NCI-H2227 (cell line): Measurements from ENCODE around the gene CCDC91.
"Not testable (repeated sequence)": the region's sequence is repeated elsewhere in the genome, so short reads cannot be mapped to it uniquely, and the experiment has no call there.

ENCODE experiments used
- DNase-seq: peaks from one replicate; lab custom pipeline; 2025; ENCODE audit not compliant: unreplicated experiment; lab: John Stamatoyannopoulos, UW

The CCDC91 gene

DNA sequence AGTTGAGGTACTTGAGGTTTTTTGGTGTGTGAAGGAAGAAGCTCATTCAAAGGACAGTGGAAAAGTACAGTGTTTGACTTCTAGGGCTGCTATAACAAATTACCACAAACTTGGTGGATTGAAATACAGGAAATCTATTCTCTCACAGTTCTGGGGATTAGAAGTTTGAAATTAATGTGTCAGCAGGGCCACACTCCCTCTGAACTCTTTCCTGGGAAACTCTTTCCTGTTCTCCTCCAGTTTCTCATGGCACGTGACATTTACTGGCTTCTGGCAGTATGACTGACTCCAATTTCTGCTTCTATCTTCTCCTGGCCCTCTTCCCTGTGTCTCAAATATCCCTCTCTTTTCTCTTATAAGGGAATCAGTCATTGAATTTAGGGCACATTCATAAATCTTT is 160.2 kb downstream of the CCDC91 start:
- DNase-seq, result no peak

DNA sequence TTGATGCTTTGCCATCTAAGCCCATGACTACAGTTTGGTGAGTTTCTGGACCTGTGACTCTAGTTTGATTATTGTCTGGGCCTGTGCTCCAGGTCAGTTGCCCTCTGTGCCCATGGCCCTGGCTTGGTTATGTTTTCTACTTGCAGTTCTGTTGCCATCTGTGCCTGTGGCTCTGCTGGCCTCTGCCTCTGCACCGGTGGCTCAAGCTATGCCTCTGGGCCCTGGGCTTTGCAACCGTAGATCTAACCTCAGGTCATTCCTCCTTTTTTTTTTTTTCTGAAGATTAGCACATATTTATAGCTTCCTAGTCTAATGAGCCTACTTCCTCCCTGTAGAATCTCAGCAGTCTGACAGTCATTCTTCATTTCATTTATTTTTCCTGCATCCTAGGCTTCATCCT is 161.2 kb downstream of the CCDC91 start:
- DNase-seq, result no peak

DNA sequence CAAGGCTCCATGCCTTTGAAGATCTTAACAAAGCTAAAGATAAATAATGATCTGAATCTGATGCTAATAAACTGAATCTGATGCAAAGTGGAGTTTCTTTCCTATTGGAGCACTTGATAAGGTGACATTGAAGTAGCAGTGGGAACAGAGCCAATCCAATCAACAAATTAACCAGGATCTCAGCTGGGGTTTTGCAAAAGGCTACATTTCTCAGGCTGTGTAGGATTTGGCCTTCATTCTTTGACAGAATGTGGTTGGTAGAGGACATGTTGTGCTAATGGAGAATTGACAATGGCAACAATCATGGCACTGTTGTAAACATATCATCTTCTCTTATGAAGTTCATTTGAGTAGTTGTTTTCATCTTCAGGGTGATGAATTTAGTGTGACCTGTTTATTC is 164.9 kb downstream of the CCDC91 start:
- DNase-seq, result no peak

DNA sequence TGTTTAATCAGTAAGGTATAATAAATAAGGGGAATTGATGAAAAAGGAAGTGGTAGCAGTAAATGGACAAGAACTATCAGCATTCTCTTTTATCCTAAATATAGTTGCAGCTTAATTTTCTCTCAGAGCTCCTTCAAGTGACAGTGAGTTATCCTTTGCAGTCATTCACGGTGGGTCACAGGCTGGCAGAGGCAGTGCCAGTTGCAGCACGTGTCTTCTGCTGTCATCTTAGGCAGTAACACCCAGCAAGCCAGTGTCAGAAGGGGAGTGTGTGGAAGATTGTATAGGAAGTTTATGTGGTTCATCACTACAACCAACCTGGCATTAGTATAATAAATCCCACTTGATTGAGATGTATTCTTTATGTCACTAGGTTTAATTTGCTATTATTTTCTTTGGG is 170.0 kb downstream of the CCDC91 start:
- DNase-seq, result no peak

DNA sequence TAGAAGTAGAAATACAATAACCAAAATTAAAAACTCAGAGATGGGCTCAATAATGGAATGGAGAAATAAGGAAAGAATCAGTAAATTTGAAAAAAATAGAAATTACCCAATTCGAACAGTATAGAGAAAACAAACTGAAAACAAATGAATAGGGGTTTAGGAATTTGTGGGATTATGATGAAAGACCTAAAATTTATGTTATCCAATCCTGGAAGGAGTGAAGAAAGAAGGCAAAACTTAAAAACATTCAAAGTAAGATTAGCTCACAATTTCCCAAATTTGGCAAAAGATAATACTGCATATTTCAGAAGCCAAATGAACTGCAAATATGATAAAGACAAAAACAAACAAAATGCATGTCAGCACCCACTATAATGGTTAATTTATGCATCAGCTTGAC is 177.1 kb downstream of the CCDC91 start:
- no peak for DNase-seq

DNA sequence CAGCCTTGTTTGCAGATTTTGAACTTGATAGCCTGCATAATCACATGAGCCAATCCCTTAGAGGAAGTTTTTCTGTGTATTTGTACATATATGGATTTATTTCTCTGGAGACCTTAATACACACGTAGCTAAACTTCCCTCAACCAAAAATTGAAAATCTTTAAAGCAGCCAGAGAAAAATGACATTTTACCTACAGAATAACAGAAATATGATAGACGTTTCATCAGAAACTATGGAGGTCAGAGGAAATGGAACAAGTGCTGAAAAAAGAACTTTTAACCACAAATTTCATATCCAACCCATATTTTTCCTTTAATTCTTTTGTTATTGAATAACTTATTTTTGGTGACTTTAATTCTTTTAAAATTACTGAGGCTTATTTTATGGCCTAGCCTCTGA is 177.7 kb downstream of the CCDC91 start:
- DNase-seq, result no peak

DNA sequence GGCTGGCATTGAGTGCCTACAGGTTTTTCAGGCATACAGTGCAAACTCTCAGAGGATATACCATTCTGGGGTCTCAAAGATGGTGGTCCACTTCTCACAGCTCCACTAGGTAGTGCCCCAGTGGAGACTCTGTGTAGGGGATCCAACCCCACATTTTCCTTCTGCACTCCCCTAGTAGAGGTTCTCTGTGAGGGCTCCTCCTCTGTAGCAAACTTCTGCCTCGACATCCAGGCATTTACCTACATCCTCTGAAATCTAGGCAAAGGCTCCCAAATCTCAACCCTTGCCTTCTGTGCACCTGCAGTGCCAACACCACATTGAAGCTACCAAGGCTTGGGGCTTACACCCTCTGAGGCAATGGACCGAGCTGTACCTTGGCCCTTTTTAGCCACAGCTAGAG is 179.2 kb downstream of the CCDC91 start:
- no peak for DNase-seq

DNA sequence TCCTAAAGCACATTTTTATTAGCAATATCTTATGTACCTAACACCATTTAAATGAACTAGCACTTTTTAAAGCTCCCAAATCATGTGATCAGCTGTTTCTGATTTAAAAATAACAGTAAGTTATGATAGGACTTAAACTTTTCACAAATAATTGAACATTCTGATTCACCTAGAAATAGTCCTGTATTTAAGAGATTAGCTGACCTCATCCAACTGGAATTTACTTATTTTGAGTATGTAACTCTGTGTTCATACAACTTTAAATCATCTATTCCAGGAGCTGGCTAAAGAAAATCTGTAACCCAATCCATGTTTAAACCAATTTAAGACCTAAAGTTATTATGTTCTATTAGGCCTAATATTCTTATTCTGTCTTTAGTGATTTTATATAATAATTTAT is 184.3 kb downstream of the CCDC91 start:
- no peak for DNase-seq

DNA sequence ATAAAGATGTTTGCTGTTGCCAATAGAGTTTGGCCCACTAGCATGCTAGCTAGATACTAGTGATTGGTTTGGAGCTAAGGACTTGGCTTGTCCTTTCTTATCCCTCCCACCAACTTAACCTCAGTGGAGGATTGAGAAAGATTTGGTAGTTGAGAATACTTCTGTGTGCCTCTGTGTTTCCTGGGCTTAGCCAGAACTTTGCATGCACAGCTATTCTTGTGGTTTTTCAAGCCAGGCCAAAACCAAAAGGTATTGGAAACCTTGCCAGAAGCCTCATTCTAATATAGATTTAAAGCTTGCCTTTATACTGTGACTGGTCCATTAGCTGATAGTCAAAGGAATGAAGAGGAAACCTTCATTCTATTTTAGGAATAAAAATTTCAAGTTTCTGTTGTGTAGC is 188.5 kb downstream of the CCDC91 start:
- no peak for DNase-seq

DNA sequence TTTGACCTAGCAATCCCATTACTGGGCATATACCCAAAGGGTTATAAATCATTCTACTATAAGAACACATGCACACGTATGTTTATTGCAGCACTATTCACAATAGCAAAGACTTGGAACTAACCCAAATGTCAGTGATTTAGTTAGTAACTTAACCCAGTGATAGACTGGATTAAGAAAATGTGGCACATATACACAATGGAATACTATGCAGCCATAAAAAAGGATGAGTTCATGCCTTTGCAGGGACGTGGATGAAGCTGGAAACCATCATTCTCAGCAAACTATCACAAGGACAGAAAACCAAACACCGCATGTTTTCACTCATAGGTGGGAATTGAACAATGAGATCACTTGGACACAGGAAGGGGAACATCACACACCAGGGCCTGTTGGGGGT is 189.5 kb downstream of the CCDC91 start:
- DNase-seq, result not testable (repeated sequence)

DNA sequence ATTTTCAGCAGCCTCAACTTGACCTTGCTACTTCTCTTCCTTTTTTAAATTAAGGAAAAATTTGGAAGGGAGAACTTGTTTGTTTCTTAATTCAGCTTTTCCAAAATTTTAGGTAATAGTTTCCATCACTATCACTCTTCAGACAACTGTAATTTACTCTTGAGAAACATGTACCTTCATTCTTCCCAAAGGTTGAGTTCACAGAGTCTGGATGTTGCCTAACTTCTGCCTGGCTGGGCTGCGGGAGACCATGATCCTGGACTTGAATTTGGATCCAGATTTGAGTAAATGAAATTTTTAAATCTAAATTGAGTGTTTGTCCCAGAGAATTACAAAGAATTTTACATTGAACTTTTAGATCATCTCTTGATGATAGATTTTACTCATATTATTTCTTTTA is 193.1 kb downstream of the CCDC91 start:
- DNase-seq, result no peak

DNA sequence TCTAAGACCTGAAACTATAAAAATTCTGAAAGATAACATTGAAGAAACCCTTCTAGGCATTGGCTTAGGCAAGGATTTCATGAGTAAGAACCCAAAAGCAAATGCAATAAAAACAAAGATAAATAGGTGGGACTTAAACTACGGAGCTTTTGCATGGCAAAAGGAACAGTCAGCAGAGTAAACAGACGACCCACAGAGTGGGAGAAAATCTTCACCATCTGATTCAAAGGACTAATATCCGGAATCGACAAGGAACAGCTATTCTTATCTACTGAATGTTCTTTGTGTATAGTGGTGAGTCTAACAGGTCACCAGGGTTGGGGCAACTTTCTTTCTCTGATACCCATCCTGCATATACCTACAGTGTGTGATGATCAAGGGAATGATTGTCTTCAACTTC is 198.6 kb downstream of the CCDC91 start:
- no peak for DNase-seq

DNA sequence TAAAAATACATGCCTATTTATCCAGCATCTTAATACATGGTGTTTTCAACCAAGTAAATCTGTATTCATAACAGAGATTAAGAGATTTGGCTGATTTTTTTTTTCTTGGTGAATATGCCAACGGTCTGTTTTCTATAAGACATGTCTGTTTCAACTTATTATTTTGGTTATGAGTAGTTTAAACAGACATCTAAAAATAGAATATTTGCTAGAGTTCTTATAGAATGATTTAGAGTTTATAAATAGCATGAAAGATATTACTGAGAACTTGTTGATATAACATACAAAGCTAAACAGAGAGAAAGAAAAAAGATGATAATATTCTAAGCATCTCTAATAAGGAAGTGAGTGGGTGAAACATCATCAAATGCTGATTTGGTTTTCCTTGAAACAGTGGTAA is 199.9 kb downstream of the CCDC91 start:
- no peak for DNase-seq

DNA sequence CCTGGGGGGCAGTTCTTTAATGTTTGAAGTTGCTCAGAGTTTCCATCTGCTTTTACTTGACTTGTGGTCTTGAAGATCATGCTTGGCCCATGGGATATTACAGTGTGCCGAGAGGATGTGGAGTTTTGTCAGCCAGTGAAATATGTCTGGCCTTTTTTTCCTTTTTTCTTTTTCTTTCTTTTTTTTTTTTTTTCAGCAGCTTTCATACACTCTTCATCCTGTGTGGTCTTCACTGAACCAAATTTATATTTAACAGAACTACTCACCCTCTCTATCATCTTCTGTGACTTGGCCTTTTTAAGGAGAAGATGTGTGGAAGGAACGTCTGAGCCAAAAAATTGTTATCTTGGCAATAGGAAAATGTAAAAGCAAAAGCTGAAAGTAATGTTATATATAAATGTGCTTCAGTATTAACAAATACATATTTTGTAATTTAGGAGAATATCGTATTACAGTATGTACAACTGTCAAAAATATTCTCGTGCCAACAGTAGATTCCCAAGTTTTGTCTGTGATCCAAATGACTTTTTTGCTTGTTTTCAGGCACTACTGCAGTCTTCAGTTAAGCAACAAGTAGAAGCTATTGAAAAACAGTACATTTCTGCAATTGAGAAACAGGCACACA is 200.6 kb downstream of the CCDC91 start:
- DNase-seq, result no peak

DNA sequence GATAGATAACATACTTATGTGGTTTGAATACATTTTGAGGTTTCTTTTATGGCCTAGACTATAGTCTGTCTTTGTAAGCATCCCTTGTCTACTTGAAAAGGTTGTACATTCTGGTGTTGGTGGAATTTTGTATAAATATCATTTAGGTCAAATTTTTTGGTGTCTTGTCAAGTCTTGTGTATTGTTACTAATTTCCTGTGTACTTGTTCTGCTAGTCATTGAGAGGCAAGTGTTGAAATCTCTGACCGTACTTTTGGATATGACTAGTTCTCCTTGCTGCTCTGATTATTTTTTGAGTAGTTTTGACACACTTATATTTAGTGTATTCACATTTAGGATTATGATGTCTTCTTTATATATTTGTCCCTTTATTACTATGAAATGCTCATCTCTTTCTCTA is 219.6 kb downstream of the CCDC91 start:
- no peak for DNase-seq

DNA sequence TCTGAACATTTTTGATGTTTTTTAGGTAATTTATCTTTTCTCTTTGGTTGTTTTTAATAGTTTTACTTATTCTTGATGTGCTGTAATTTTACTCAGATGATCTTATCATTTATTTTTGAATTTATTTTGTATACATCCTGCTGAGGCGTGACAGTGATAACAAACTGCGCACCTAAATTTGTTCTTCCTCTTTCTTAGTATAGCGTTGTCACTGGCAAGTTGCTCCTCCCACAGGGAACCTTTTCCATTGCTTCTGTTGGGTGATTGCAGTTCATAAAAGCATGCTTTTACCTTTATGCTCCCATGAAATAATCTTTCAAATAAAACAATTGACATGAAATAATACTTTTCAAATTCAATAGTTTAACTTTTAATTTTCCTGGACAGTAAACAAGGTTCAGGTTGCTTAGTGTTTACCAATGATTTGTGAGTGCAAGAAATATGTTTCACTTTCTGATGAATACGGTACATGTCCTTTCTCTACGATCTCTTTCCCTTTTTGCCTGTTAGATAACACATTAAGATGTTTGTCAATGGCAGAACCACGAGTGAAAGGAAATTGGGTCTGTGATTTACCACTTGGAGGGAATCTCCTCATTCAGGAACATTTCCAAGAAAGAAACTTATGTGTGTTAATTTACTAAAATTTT is 223.3 kb downstream of the CCDC91 start:
- DNase-seq, result no peak

DNA sequence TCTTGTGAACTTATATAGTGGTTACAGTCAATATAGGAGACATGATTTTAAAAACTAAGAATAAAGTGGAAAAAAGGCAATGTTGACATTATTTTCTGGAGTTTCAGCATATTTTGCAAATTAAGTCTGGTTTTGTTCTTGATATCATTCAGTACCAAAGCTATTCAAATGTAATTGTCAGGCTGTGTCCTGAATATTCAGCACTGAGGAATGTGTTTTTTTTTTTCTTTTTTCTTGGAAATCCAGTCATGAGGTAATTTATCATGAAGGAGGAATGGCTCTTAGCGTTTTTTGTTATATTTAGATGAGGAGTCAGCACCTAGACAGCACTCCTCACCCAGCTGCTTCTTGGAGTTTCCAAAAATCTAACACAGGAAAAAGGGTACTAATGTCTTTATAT is 225.5 kb downstream of the CCDC91 start:
- DNase-seq, result no peak

DNA sequence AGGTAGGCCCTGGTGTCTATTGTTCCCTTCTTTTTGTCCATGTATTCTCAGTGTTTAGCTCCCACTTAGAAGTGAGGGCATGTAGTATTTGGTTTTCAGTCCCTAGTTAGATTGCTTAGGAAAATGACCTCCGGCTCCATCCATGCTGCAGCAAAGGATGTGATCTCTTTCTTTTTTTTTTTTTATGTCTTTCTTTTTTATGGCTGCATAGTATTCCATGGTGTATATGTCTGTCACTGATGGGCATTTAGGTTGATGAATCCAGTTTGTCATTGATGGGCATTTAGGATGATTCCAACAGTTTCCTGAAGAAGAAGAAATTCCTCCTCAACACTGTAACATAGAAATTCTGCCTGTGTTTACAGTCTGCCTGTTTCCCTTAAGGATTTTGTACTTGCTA is 231.1 kb downstream of the CCDC91 start:
- DNase-seq, result no peak

DNA sequence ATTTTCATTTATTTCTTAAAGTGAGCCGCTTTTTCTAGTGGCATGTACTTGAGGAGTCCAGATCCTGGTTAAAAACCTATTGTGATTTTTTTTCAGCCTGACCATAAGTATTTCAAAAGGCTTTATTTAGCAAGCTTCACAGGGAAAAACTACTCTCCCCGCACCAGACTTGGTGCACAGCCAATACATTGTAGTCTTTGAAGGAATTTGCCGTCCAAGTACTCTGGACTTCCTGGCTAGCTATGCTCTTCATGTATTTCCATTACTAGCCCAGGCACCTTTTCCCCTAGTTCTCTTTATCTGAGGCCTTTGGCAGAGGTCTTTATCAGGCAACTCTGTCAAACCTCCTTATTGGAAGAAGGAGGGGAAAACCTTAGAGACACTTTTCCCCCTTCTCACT is 234.7 kb downstream of the CCDC91 start:
- no peak for DNase-seq

DNA sequence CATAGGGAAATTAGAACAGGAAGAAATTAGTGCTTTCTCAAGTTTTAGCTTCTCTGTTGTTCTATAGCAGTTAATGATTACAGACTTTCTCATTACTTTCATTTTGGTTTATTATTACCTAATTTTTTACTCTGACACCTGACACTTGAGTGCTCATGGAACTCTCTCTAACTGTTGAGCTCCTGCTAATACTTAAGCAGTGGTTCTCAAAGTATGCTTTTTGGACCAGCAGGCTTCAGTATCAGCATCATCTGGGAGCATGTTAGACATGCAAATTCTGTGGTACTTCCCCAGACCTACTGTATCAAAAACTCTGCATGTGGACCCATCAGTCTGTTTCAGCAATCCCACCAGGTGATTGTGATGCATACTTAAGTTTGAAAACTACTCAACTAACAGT is 235.3 kb downstream of the CCDC91 start:
- no peak for DNase-seq

DNA sequence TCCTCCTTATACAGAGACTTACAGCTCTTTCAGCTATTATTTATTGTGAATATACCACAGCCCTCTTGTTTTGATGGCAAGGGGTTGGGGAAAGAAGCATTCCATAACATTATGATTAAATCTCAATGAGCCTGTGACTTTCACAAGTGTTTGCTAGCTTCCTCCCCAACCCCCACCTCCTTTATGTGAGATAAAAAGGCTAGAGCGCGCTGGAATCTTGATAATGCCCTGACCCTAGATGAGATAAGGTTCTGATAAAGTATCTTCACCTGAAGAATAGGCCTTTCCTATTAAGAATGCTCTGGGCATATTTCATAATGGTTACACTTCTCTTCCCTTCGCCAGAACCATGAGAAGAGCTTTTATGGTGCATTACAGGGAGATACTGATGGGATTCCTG is 236.8 kb downstream of the CCDC91 start:
- no peak for DNase-seq

DNA sequence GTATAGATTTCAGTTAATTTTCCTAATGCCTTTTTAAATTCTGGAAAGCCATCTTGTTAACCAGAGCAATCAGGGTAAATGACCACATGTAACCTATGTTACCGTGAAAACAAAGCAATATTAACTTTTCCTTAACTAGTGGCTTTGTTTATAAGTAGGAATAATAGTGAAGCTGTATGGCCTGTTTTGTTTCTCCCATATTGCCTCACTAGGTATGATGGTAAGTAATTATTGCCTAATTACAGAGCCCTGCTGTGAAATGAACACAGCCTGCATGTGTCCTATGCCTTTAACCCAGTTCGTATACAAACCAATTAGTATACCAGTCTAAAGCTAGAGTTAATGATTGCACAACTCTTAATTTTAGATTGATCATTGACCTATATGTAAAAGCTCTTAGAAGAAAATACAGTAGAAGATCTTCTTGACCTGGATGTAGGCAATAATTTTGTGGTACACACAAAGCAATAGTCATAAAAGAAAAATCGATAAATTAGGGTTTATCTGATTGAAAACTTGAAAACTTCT is 249.9 kb downstream of the CCDC91 start:
- no peak for DNase-seq

DNA sequence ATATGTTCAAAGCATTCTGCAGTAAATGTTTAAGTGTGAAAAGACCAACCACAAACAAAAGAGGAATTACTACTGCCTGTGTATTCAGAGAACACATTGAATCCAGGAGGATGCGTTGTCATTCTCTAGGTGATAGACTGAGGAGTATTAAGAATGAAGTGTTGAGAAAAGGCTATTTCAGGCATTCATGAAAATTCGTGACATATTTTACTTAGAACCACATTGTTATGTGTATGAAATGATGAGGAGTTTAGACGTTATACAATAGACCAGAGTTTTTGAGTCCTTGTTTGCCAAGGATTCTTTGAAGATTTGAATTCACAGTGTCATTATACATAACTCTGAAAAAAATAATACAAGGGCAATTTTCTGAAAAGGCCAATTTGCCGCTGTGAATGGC is 251.8 kb downstream of the CCDC91 start:
- DNase-seq, result no peak
